OCI-LY7 (cell line): Measurements from ENCODE around the gene SRGAP2C. TPM values are rescaled to one million over a fixed set of nuclear protein-coding genes. Genes with fewer than 3 reads are reported as not detected.
"Not testable (repeated sequence)": the region's sequence is repeated elsewhere in the genome, so short reads cannot be mapped to it uniquely, and the experiment has no call there.

Experiments used
- BruUV-seq: library from RNA; stranded (reverse); fragments of 400-500 nt; replicated peaks from 2 replicates; lab custom pipeline; 2021; lab: Mats Ljungman, UMichigan
- CTCF ChIA-PET: fragments of 300-600 bp; sonication (Branson Sonifier 250); formaldehyde crosslinking; loops from one replicate; lab custom pipeline; 2022; ENCODE audit warnings: antibody characterized with exemption; ENCODE audit not compliant: unreplicated experiment; lab: Charles Lee
- POLR2A ChIA-PET: fragments of 300-600 bp; sonication (Branson Sonifier 250); formaldehyde crosslinking; loops from one replicate; lab custom pipeline; 2022; ENCODE audit warnings: antibody characterized with exemption; lab: Charles Lee
- DNase-seq: peaks from one replicate; pipeline ENCODE4 v3.0.0-alpha.2; 2015; ENCODE audit warnings: low spot score
- H2AFZ ChIP-seq: fragments of 200-600 bp; sonication (generic), shearing (Covaris generic); 2 replicates; pipeline ENCODE4 v1.6.1; 2014; ENCODE audit warnings: mild to moderate bottlenecking, antibody characterized with exemption, low read length, moderate library complexity
- H3K27ac ChIP-seq: fragments of 200-600 bp; sonication (generic); 2 replicates; pipeline ENCODE4 v1.5.1; 2014; ENCODE audit warnings: mixed run types, low read depth, mild to moderate bottlenecking, moderate library complexity, low read length, inconsistent platforms; ENCODE audit not compliant: poor library complexity, severe bottlenecking
- H3K36me3 ChIP-seq: fragments of 200-600 bp; sonication (generic); 2 replicates; pipeline ENCODE4 v1.6.1; 2014; ENCODE audit warnings: mild to moderate bottlenecking, antibody characterized with exemption, low read length, moderate library complexity, mixed read lengths; ENCODE audit not compliant: insufficient read depth
- H3K4me1 ChIP-seq: fragments of 200-600 bp; sonication (generic); 2 replicates; pipeline ENCODE4 v1.5.1; 2014; ENCODE audit warnings: mild to moderate bottlenecking, low read length; ENCODE audit not compliant: insufficient read depth, poor library complexity, severe bottlenecking
- H3K4me2 ChIP-seq: fragments of 200-600 bp; sonication (generic); 2 replicates; pipeline ENCODE4 v1.6.1; 2014; ENCODE audit warnings: mild to moderate bottlenecking, low read length
- H3K4me3 ChIP-seq: fragments of 200-600 bp; sonication (generic); 2 replicates; pipeline ENCODE4 v1.5.1; 2014; ENCODE audit warnings: mild to moderate bottlenecking, low read depth, low read length; ENCODE audit not compliant: poor library complexity, severe bottlenecking
- H3K79me2 ChIP-seq: fragments of 200-600 bp; sonication (generic); 2 replicates; pipeline ENCODE4 v1.6.1; 2016; ENCODE audit warnings: low read depth, mild to moderate bottlenecking, low read length, moderate library complexity, mixed read lengths; ENCODE audit not compliant: insufficient read depth
- H3K9me2 ChIP-seq: fragments of 200-600 bp; sonication (generic); 2 replicates; pipeline ENCODE4 v1.6.1; 2016; ENCODE audit warnings: mild to moderate bottlenecking, low read length, mixed read lengths; ENCODE audit not compliant: insufficient read depth
- H3K9me3 ChIP-seq: fragments of 200-600 bp; sonication (generic); 2 replicates; pipeline ENCODE4 v1.6.1; 2014; ENCODE audit warnings: mild to moderate bottlenecking, mixed run types, low read length, mixed read lengths
- H4K20me1 ChIP-seq: fragments of 200-600 bp; sonication (generic); 2 replicates; pipeline ENCODE4 v1.6.1; 2014; ENCODE audit warnings: mild to moderate bottlenecking, antibody characterized with exemption, low read length, moderate library complexity, mixed read lengths; ENCODE audit not compliant: insufficient read depth
- intact Hi-C: fragments of 100-400 bp; cut with micrococcal nuclease; formaldehyde crosslinking; loops from one replicate; pipeline ENCODE4 v1.10.0; 2022; ENCODE audit not compliant: unreplicated experiment
- total RNA-seq, 2 experiments: library from RNA; depleted of rRNA in 1 of 2; stranded (reverse); fragments of >200 nt in 1 of 2; shearing (Covaris generic) in 1 of 2; gene quantifications; 2 replicates each; pipeline ENCODE4 v1.2.3, GENCODE V29; 2014 to 2022

Gene SRGAP2C
- total RNA-seq, 2 experiments from 2014 or later = 6.8 to 30.7 TPM

- intact Hi-C loops, H3K27ac ChIP-seq, DNase-seq, H3K36me3 ChIP-seq, H3K4me1 ChIP-seq, H3K4me3 ChIP-seq, H3K4me2 ChIP-seq, POLR2A ChIA-PET, BruUV-seq, H3K79me2 ChIP-seq, CTCF ChIA-PET, H3K9me3 ChIP-seq, H3K9me2 ChIP-seq, H4K20me1 ChIP-seq, H2AFZ ChIP-seq: not testable (repeated sequence)
Observed at GRCh38 chr1:121347476-121347875, 162.7 kb downstream of the SRGAP2C start.

DNA sequence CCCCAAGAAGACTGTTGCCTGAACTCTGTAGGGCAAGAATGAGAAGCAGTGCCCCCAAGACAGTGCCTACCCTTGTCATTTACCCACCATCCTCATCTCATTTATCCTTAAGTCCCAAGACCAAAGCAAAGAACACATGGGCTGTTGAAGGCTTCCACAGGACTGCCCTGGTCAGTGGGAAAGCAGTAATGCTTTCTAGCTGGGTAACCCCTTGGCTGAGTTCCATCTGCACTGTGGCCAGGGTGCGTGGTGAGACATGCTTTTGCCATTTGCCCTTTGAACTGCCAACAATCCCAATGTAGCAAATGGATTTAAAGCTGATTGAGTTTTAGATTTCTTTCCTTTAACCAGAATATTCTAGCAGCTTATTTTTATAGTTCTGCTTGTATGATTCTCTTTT, 163.3 kb downstream of the SRGAP2C start:
- H3K9me2 ChIP-seq, CTCF ChIA-PET, intact Hi-C loops, H3K9me3 ChIP-seq, DNase-seq, BruUV-seq, H2AFZ ChIP-seq, H3K27ac ChIP-seq, H4K20me1 ChIP-seq, H3K36me3 ChIP-seq, H3K79me2 ChIP-seq, POLR2A ChIA-PET, H3K4me1 ChIP-seq, H3K4me3 ChIP-seq, H3K4me2 ChIP-seq: not testable (repeated sequence)

- H3K9me3 ChIP-seq, H3K9me2 ChIP-seq, H3K4me3 ChIP-seq, DNase-seq, H4K20me1 ChIP-seq, POLR2A ChIA-PET, BruUV-seq, H3K4me2 ChIP-seq, H3K79me2 ChIP-seq, H3K4me1 ChIP-seq, intact Hi-C loops, H2AFZ ChIP-seq, H3K27ac ChIP-seq, H3K36me3 ChIP-seq, CTCF ChIA-PET: not testable (repeated sequence)
Observed at GRCh38 chr1:121349332-121349967, 164.7 kb downstream of the SRGAP2C start.

GRCh38 chr1:121355711-121356420, 171.1 kb downstream of the SRGAP2C start:
- H2AFZ ChIP-seq, H3K36me3 ChIP-seq, H3K4me1 ChIP-seq, H3K27ac ChIP-seq, H4K20me1 ChIP-seq, DNase-seq, POLR2A ChIA-PET, CTCF ChIA-PET, H3K4me3 ChIP-seq, H3K9me2 ChIP-seq, intact Hi-C loops, H3K79me2 ChIP-seq, H3K4me2 ChIP-seq, H3K9me3 ChIP-seq, BruUV-seq: not testable (repeated sequence)

DNA sequence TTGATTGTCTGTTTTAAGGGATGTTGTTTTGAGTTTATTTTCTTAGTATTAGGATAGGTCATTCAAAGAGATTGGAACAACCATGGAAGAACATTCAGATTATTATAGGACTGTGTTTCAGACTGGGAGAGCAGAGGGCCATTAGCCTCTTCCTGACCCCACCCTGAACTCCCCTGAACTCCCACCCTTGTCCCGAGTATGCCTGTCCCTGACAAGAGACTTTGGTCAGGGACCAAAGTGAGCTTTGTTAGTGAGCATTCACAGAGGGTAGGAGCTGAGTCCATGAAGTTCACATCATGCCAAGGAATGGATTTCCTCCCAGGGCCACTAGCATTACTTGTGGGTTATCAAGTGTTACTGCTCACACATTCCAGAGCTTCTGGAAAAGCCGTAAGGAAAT, 172.0 kb downstream of the SRGAP2C start:
- H3K79me2 ChIP-seq, H3K4me3 ChIP-seq, intact Hi-C loops, DNase-seq, BruUV-seq, H2AFZ ChIP-seq, CTCF ChIA-PET, H3K9me3 ChIP-seq, POLR2A ChIA-PET, H3K27ac ChIP-seq, H3K4me2 ChIP-seq, H3K9me2 ChIP-seq, H4K20me1 ChIP-seq, H3K36me3 ChIP-seq, H3K4me1 ChIP-seq: not testable (repeated sequence)

DNA sequence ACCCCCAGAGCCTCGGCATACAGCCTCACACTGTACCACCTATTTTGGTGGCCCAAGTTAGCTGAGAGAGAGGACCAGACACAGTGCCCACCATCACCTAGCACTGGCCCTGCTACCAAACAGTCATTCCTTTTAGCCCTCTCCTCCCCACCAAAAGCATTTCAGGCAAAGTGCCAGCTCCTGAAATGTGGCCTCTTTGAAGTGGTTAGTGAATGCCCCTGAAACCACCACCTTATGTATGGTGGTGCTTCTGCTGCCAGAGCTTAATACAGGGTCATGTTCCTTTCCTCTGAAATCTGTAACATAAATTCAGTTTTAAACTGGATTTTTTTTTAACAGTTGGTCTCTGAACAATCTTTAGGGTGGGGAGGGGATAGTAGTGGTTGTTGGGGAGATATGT, 175.8 kb downstream of the SRGAP2C start:
- H3K4me1 ChIP-seq, H3K27ac ChIP-seq, intact Hi-C loops, H3K36me3 ChIP-seq, H3K4me2 ChIP-seq, H2AFZ ChIP-seq, H3K4me3 ChIP-seq, H3K79me2 ChIP-seq, BruUV-seq, H4K20me1 ChIP-seq, H3K9me3 ChIP-seq, DNase-seq, CTCF ChIA-PET, H3K9me2 ChIP-seq, POLR2A ChIA-PET: not testable (repeated sequence)
